HEK293T (cell line): ENCODE results near the gene TTLL1.

Experiments
- FOXK2 ChIP-seq: fragments of 450-650 bp; IDR thresholded peaks from 2 replicates; pipeline ENCODE4 v1.6.1; 2016; ENCODE audit warnings: mild to moderate bottlenecking
- L3MBTL2 ChIP-seq: fragments of 450-650 bp; conservative IDR thresholded peaks from 2 replicates; pipeline ENCODE4 v1.6.1; 2016; ENCODE audit warnings: mild to moderate bottlenecking
- SUZ12 ChIP-seq: fragments of 450-650 bp; IDR thresholded peaks from 2 replicates; pipeline ENCODE4 v1.6.1; 2016; ENCODE audit warnings: mild to moderate bottlenecking

GRCh38 chr22:43101306-43101705, 12.1 kb upstream of the TTLL1 start:
- TF ChIP-seq SUZ12 (no peak), FOXK2 (no peak), L3MBTL2 (no peak)
